Measurements from ENCODE around the gene EPS8L1.
"Not testable (repeated sequence)": the region's sequence is repeated elsewhere in the genome, so short reads cannot be mapped to it uniquely, and the experiment has no call there.

EPS8L1 gene

GRCh38 chr19:55097864-55098715, 22.4 kb downstream of the EPS8L1 start:
- DNase-seq: no peak

- no peak for DNase-seq
Measured at GRCh38 chr19:55098716-55099556, 23.3 kb downstream of the EPS8L1 start.

DNA sequence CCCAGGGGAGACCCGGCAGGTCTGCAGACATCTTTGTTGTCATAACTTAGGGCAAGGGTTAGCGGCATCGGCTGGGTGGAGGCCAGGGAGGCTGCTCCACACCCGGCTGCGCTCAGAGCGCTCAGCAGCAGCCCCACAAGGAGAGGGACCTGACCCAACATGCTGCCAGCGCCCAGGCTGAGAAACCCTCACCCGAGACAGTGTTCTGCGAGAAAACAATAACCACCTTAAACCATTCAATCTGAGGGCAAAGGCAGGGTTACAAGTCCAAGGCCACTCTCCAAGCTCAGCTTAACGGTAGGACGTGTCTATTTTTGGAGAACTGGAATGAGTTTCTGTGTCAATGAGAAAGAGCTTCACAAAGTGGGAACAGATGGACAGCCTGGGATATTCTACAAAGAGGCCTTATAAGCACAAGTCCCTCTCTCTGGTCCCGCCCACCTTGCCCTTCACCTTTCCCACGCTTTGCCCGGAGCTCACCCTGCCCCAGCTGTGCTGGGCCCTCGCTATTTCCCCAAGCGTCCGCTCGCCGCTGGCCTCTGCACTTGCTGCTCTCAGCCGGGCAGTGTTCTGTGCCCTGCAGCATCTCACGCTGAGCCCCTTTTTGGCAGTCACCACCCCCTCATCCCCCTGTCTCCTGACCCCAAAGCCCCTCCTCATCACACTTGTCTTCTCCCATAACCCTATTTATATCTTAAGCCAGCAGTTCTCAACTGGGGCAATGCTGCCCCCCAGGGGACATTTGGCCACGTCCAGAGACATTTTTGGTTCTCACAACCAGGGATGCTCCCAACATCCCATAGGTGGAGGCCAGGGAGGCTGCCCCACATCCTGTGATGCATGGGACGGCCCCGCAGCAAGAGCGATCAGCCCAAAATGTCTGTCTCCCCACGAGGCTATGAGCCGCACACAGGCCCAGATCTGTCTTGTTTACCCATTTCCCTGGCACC, 24.2 kb downstream of the EPS8L1 start:
- DNase-seq: no peak

DNA sequence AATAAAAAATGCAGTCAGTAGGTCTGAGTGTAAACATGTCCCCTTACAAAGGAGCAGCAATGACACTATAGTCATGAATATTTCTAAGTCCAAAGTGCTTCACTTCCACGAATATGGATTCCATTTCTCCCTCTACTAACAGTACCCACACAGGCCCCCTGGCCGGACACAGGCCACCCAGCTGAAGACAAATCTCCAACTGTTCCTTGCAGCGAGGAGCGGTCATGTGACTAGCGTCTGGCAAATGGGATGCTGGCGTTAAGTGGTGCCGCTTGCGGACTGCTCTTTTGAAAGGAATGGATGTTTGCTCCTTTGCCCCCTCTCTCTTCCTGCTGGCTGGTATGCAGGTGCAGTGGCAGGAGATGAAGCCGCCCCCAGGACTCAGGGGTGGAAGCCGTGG, 25.6 kb downstream of the EPS8L1 start:
- no peak for DNase-seq

DNA sequence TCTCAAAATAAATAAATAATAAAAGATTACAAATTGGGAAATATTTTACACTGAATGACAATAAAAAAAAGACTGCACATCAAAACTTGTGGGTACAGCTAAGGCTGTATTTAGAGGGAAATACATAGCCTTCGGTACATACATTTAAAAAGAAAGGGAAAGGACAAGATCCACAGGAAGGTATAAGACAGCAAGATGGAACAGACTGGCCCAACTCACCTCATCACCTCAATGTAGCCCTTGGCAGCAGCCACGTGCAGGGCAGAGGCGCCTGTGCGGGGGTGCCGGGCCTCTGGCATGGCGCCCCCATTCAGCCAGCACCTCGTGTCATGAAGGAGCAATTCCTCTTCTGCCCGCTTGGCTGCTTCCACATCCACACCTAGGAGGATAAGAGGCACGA, 27.5 kb downstream of the EPS8L1 start:
- DNase-seq: no peak

DNA sequence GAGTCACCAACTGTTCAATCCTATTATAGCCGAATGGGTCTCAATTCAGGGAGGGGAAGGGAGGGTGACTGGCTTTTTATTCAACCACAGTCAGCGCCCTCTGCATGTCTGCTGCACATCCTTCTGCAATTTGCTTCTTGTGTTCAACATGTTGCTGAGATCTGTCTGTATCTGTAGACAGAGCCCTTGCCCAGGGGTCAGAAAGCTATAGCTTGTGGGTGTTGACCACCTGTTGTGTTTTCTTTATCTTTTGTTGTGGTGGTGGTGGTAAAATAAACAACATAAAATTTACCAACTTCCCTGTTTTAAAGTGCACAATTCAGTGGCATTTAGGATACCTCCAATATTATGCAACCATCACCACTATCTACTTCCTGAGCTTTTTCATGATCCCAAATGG, 29.6 kb downstream of the EPS8L1 start:
- DNase-seq: no peak

- DNase-seq: no peak
Measured at GRCh38 chr19:55106591-55106990, 30.9 kb downstream of the EPS8L1 start.

DNA sequence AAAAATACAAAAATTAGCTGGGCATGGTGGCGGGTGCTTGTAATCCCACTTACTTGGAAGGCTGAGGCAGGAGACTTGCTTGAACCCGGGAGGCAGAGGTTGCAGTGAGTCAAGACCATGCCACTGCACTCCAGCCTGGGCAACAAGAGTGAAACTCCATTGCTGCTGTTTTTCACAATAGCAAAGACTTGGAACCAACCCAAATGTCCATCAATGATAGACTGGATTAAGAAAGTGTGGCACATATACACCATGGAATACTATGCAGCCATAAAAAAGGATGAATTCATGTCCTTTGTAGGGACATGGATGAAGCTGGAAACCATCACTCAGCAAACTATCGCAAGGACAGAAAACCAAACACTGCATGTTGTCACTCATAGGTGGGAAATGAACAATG, 31.6 kb downstream of the EPS8L1 start:
- DNase-seq: not testable (repeated sequence)

- DNase-seq: no peak
Measured at GRCh38 chr19:55109527-55110291, 34.0 kb downstream of the EPS8L1 start.

DNA sequence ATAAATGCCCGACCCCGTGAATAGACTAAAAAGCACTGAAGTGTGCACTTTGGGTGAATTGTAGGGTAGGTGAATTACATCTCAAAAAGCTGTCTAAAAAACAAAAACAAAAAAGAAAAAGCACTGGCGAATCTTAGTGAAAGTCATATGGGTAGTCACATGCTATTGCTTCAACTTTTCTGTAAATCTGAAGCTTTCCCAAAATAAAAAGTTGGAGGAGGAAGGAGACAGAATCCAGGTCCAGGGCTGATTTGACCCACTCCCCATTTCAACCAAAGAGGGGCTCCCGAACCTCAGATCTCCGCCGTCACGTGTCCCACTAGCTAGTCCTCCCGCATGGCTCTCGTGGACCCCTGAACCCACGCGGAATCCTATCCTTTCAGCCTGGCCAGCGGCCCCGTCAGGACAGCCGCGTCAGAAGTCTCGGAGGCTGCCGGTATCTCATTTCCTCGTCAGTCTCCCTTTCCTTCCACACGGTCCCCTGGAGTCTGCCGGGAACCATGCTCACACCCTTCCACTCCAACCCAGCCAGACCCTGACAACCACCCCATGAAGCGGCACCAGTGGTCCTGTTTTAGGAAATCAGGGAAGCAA, 35.7 kb downstream of the EPS8L1 start:
- no peak for DNase-seq

DNA sequence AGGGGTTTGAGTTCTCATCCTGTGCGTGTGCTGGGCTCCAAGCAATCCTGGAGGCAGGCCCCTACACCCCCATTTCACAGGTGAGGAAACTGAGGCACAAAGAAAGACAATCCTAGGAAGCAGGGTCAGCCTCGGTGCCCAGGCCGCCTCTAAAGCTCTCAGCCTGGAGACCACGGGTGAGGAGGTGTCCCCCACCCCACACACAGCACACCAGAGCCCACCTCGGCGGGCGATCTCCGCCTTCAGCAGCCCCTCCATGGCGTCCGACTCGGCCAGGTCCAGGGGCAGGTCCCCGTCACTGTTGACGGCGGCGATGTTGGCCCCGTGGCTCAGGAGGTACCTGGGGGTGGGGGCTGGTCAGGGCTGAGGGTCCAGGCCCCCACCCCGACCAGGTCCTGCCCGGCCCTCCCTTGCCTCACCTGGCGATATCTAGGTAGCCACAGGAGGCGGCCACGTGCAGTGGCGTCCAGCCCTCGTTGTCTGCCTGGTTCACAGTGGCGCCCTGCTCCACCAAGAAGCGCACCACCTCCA, 36.6 kb downstream of the EPS8L1 start:
- DNase-seq: no peak

GRCh38 chr19:55112777-55113569, 37.3 kb downstream of the EPS8L1 start:
- DNase-seq: no peak

DNA sequence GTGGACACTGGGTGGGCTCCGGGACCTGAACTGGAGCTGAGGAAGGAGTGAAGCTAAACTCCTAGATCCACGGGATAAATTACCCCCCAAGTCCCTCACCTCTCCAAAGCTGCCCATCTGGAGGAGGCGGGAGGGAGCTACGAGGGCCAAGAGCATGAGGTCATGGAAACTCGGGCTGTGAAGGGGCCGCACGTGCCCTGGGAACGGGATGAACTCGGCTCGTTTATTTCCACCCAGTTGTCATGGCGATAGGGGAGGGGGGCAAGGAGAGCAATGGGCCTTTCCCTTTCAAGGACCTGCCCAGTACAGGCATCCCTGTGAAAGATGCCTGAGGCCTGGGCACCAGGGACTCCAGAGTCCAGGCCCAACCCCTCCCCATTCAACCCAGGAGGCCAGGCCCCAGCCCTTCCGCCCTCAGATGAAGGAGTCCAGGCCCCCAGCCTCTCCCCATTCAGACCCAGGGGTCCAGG, 37.9 kb downstream of the EPS8L1 start:
- DNase-seq: no peak

DNA sequence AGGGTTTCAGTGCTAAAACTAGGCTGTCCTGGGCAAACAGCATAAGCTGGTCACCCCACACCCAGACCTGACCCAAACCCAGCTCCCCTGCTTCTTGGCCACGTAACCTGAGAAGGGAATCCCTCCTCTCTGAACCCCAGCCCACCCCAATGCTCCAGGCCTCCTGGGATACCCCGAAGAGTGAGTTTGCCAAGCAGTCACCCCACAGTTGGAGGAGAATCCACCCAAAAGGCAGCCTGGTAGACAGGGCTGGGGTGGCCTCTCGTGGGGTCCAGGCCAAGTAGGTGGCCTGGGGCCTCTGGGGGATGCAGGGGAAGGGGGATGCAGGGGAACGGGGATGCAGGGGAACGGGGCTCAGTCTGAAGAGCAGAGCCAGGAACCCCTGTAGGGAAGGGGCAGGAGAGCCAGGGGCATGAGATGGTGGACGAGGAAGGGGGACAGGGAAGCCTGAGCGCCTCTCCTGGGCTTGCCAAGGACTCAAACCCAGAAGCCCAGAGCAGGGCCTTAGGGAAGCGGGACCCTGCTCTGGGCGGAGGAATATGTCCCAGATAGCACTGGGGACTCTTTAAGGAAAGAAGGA, 39.0 kb downstream of the EPS8L1 start:
- no peak for DNase-seq

GRCh38 chr19:55115446-55116065, 39.9 kb downstream of the EPS8L1 start:
- no peak for DNase-seq

DNA sequence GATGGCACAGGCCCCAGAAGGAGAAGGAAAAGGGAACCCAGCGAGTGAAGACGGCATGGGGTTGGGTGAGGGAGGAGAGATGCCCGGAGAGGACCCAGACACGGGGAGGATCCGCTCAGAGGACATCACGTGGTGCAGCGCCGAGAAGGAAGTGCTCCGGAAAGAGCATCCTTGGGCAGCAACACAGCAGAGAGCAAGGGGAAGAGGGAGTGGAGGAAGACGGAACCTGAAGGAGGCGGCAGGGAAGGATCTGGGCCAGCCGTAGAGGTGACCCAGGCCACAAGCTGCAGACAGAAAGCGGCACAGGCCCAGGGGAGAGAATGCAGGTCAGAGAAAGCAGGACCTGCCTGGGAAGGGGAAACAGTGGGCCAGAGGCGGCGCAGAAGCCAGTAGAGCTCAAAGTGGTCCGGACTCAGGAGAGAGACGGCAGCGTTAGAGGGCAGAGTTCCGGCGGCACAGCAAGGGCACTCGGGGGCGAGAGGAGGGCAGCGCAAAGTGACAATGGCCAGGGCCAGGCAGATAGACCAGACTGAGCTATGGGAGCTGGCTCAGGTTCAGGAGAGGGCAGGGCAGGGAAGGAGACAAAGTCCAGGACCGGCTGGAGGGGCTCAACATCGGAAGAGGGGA, 40.7 kb downstream of the EPS8L1 start:
- peak; percentile 86 for DNase-seq

DNA sequence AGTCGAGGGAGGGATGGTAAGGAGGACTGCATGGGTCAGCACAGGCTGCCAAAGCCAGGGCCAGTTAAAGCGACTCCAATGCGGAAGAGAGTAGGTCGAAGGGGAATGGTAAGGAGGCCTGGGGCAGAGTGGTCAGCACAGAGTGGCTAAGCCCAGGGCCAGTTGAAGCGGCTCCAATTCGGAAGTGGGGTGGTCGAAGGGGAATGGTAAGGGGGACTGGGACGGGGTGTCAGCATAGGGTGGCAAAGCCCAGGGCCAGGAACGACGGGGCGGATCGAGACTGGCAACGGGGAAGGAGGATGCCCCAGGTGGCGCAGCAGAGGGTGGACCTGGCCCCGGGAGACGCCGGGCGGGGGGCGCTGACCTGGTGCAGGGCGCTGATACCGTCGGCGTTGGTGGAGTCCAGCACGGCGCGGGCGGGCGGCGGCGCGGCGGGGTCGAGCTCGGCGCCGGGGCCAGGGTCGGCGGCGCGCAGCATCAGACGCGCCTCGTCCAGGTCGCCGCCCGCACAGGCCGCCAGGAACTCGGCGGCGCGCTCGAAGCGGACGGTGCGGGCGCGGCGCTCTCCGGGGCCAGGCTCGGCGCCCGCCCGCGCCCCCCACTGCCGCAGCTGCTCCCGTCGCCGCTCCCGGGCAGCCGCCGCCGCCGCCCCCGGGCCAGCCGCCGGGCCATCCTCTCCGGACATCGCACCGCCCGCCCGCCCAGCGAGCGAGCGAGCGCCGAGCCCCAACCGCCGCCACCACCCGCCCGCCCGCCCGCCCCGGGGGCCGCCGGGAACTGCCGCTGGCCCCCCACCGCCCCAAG, 41.4 kb downstream of the EPS8L1 start, which contains the start of gene PPP1R12C:
Gene PPP1R12C, minus strand, starts transcription at position 779 of the 804 bp plus-strand sequence. Its CDS starts 94 bp downstream, at position 685.
- DNase-seq: peak; percentile 72
